Gastrocnemius medialis (tissue), 4 donors: ENCODE results near the gene GAREM1.

Source experiments
- CTCF ChIP-seq, 5 experiments: fragments of 450-650 bp in 3 of 5; fragments of 200-600 bp in 2 of 5; sonication (generic) in 2 of 5; IDR thresholded peaks in 4 of 5; conservative IDR thresholded peaks in 1 of 5; 1 replicate in 4 of 5; 2 replicates in 1 of 5; pipeline ENCODE4 v1.5.1; 2016 to 2019; ENCODE audit warnings: antibody characterized with exemption in 5 of 5, mild to moderate bottlenecking in 3 of 5, moderate library complexity in 3 of 5
- POLR2A ChIP-seq, 2 donors: fragments of 450-650 bp; IDR thresholded peaks; one replicate each; pipeline ENCODE4 v1.6.1; 2017; ENCODE audit warnings: antibody characterized with exemption in 2 of 2, mild to moderate bottlenecking in 2 of 2, moderate library complexity in 2 of 2

DNA sequence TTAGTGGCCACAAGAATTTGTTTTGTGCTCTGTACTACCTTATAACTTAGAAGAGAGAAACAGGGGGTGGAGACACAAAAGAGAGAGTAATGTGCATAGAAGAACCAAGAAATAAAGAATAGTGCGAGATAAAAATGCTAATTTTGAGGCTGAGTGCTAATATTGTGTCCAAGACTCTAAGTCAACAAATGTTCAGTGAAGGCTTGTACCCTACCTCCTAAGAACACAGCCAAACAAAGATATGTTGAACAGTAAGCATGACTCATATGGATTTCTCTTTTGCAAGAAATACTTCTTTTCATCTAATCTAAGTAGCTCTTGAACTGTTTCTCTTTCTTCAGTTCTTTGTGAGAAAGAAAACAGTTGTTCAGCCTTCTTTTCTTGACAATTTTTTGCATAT, 45.2 kb downstream of the GAREM1 start:
- no peak for TF ChIP-seq POLR2A (IDR thresholded peaks at IDR 0.05)
- TF ChIP-seq CTCF (IDR thresholded peaks at IDR 0.05 in 4 of 5, conservative IDR thresholded peaks at IDR 0.05 in 1 of 5): no peak
